DMS79 treated with DMSO at 0.1 percent for 48 hours (cell line): ENCODE results near the gene FAM83D.
"Not testable (repeated sequence)": the region's sequence is repeated elsewhere in the genome, so short reads cannot be mapped to it uniquely, and the experiment has no call there.

Experiments
- DNase-seq: peaks from one replicate; lab custom pipeline; 2025; lab: John Stamatoyannopoulos, UW

Gene FAM83D

GRCh38 chr20:38935967-38936407 lies 9.8 kb downstream of the FAM83D start:
- DNase-seq, result no peak

DNA sequence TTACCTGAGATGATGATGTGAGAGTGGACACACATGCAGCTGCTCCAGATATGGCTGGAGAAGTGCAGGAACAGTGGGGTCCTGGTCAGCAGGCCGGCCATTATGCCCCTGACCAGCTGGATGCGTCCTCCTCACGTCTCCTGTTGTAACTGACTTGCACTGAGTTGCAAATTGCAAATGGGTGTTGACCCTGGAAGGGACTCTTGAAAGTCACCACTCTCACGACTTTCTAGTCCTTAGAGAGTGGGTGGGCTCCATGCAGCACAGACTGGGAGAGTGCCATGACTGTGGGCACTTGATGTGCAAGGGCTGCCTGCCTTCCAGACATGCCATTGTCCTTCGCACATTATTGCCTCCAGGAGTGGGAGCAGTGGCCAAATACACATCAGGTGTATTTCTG lies 10.8 kb downstream of the FAM83D start:
- DNase-seq, result no peak

GRCh38 chr20:38937978-38938473 lies 11.8 kb downstream of the FAM83D start:
- DNase-seq, result no peak

GRCh38 chr20:38939686-38940085 lies 13.5 kb downstream of the FAM83D start:
- no peak for DNase-seq

GRCh38 chr20:38940644-38941043 lies 14.4 kb downstream of the FAM83D start:
- no peak for DNase-seq

DNA sequence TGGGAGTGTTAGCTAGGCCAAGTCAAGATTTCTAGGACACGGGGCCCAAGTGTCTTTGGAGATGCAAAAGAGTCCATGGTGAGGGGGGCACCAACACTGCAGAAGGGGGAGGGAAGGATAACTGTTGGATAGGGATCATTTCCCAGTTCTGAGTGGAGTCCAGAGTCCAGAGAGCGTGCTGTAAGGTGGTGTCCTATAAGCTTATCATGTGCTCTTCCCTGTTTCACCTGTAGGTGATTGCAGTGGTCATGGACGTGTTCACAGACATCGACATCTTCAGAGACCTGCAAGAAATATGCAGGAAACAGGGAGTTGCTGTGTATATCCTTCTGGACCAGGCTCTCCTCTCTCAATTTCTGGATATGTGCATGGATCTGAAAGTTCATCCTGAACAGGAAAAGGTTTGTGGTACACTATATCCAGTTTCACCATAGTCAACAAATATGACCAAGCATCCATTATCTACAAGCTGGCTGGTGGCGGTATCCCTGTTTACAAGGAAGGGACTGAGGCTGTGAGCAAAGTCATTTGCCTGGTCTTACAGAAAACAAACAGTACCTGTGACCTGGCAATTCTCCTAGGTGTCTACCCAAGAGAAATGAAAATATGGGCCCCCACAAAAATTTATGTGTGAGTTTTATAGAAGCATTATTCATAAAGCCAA lies 15.6 kb downstream of the FAM83D start:
- DNase-seq, result no peak

GRCh38 chr20:38945012-38945411 lies 18.8 kb downstream of the FAM83D start:
- DNase-seq, result no peak

DNA sequence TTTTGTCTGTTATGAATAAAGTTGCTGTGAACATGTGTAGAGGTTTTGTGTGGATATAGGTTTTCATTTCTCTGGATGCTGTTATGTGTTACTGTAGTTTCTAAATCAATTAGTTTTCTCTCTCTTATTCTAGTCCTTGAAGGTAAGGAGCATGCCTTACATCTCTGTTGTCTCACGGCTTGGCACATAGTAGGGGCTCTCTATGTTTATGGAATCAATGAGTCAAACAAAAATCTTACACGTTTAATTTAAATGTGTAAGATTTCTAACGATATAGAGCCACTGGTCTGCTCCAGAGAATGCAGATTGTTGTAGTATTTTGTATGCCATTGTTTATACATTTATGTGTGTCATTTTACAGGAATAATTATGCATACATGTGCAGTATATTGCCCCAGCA lies 20.6 kb downstream of the FAM83D start:
- no peak for DNase-seq

DNA sequence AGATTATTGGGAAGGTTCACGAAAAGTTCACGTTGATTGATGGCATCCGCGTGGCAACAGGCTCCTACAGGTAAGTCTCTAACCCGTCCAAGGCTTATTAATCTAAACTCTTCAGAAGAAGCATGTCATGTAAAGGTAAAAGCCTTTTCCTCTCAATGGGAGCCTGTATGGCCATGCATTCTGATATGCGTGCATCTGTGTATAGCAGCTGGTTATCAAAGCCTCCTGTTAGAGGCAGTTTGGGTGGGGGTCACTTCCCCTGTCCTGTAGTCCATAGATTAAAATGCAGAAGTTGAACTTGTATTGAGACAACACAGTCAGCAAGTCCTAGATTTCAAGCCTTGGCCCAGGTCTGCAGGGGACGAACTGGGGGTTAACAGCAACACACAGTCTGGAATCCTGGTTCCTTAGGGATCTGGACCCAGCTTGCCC lies 21.7 kb downstream of the FAM83D start:
- DNase-seq, result no peak

DNA sequence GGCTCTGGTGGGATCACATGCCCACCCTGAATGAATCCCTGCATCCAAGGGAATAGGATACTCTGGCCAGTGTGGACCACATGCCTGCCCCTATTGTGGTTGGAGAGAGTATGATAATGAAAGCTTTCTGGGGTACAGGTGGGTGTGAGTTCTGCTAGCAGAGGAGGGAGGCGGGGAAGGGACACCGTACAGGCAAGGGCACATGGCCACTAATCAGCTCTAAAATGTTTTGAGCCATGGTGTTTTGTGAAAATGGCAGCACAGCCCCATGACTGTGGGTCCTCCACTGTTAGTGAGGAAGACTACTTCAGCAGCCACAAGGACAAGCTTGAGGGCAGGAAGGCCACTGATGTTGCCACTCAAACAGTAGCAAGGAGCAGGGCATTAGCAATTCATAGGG lies 24.0 kb downstream of the FAM83D start:
- no peak for DNase-seq

DNA sequence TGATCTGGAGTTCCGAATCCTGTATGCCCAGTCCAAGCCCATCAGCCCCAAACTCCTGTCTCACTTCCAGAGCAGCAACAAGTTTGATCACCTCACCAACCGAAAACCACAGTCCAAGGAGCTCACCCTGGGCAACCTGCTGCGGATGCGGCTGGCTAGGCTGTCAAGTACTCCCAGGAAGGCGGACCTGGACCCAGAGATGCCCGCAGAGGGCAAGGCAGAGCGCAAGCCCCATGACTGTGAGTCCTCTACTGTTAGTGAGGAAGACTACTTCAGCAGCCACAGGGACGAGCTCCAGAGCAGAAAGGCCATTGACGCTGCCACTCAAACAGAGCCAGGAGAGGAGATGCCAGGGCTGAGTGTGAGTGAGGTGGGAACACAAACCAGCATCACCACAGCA lies 25.4 kb downstream of the FAM83D start:
- no peak for DNase-seq

DNA sequence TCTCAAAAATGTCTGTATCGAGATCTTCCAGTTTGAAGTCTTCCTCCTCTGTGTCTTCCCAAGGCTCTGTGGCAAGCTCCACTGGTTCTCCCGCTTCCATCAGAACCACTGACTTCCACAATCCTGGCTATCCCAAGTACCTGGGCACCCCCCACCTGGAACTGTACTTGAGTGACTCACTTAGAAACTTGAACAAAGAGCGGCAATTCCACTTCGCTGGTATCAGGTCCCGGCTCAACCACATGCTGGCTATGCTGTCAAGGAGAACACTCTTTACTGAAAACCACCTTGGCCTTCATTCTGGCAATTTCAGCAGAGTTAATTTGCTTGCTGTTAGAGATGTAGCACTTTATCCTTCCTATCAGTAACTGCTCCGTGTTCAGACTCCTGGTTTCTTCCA lies 25.9 kb downstream of the FAM83D start:
- no peak for DNase-seq

- no peak for DNase-seq
Measured at GRCh38 chr20:38953630-38954340, 27.6 kb downstream of the FAM83D start.

DNA sequence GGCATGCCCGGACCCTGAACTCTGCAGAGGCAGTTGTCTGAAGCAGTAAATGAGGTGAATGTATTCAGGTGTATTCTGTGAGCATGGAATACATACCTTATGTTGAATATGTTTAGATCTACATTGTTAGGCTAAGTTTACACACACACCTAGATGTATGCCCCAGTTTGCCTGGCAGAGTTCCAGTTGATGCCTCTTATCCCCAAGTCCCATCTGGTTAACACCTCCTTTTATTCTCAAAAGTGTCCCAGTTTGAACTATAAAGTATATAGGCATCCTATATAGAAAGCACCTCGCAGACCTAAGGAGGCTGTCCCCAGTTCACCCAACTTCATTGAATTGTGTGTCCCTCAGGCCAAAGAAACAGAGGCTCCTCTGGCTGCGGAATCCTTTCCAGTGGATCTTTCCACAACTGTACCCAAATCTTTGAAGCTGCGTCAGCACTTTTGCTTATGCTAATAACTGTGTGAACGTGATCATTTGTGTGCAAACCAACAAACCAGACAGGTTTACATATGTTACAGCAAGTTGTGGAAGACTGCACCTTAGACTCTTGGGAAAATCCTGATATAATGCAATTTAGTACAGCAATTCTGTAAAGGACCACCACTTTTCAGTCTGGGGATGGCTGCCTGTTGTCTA lies 31.1 kb downstream of the FAM83D start:
- no peak for DNase-seq

- DNase-seq, result no peak
Measured at GRCh38 chr20:38957915-38958485, 31.8 kb downstream of the FAM83D start.

DNA sequence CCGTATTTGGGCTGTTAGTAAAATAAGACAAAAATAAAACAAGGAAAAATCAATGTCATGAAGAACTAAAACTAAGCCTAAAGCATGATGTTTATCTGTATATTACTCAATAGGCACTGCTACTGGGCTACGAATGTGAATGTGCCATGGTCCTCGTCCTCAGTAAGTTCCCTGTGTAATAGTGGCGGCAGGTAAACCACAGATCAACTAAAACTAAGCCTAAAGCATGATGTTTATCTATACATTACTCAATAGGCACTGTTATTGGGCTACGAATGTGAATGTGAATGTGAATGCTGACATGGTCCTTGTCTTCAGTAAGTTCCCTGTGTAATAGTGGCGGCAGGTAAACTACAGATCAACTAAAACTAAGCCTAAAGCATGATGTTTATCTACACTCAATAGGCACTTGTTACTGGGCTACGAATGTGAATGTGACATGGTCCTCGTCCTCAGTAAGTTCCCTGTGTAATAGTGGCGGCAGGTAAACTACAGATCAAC lies 34.0 kb downstream of the FAM83D start:
- not testable (repeated sequence) for DNase-seq

DNA sequence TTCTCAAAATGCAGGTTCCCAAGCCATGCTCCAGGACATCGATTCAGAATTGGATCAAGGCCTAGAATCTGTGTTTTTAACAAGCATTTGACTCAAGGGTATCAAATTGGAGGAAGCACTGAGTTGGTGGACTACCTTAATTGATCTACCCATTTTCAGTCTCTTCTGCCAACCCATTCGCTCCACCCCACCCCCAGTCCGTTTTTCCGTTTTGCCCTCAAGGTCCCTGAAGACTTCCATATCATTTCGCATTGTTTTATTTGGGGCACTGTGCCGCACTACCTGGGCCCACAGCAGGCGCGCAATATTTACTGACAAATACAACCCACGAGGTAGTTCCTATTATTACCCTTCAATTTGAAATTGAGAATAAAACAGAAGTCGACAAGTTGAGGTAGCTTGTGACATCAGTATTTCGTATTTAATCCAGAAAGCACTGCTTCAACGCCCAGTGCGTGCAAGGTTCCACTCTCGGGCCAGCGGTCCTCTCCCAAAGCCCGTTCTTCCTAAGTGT lies 35.4 kb downstream of the FAM83D start:
- peak; percentile 7 for DNase-seq

DNA sequence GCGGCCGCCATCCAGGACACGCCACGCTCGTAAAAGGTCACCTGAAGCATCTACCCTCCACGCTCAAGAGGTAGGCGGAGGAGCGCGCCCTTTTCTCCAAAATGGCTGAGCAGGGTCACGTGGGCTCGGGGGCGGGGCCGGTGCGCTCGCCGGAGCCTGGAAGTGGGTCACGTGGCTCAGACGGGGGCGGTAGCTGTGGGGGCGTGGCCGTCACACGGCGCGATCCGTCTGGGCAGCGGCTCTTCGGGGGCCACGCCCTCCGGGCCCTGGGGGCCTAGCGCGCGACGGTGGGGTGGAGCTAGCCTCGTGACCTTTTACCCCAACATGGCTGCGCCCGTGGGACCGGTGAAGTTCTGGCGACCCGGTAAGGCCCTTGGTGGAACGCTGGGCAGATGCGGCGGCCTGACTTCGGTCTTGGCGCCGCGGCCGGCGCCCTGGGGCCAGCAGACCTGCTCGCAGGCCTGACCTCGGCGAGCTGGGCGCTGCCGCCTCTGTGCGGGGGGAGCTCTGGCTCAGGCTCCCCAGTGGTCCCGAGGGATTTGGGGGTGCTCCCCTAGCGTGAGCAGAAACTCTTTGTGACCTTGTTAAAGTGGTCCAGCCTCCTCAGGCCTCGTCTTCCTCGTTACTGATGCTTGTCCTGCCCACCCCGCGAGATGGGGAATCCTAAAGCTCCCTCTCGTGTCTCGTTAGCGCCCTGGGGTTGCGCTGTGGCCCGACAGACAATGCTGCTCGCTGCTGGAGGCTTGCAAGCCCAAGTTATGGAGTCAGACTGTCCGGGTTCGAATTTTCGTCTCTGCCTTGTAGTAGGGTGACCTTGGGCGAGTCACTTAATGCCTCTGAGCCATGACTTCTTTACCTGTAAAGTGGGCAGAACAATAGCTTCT lies 36.1 kb downstream of the FAM83D start, which contains the start of gene DHX35:
Gene DHX35 (plus strand): TSS at position 301 of the 884 bp plus-strand sequence. CDS start 24 bp downstream, at position 325.
- DNase-seq, result peak; percentile 83

GRCh38 chr20:38962928-38963401 lies 36.7 kb downstream of the FAM83D start:
- peak; percentile 1 for DNase-seq

DNA sequence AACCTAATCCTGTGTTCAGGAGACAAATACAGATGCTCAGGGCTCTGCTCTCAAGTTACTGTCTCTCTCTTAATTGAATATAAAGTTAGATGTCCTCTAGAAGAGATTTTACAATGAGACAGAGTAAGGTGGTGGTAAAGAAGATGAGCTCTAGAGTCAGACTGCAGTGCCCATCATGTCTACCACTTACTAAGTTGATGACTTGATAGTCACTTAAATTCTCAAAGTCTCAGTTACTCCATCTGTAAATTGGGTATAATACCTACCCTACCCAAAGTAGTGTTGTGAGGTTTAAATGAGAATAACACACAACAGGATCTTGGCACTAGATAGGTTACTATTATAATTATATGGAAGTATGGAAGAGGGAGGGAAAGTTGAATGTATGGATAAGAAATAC lies 37.5 kb downstream of the FAM83D start:
- DNase-seq, result no peak

GRCh38 chr20:38965264-38965663 lies 39.0 kb downstream of the FAM83D start:
- no peak for DNase-seq
